PC-3 (cell line): ENCODE results near the gene HPSE.

Experiments used
- CTCF ChIP-seq: fragments of 300-600 bp; sonication (generic); conservative IDR thresholded peaks from 2 replicates; pipeline ENCODE4 v1.5.1; 2017; ENCODE audit warnings: antibody characterized with exemption, low read depth, mild to moderate bottlenecking, low read length
- EZH2 ChIP-seq: fragments of 300-600 bp; sonication (generic); IDR thresholded peaks from one replicate; pipeline ENCODE4 v1.6.1; 2017; ENCODE audit warnings: antibody characterized with exemption, mild to moderate bottlenecking, low read length; ENCODE audit not compliant: unreplicated experiment

- no peak for TF ChIP-seq CTCF
- TF ChIP-seq EZH2: no peak
Measured at GRCh38 chr4:83259586-83259985, 75.1 kb downstream of the HPSE start.
